OCI-LY1 (cell line): ENCODE data around the gene CYP4A22.

Source experiments
- H2AFZ ChIP-seq: fragments of 200-600 bp; sonication (generic), shearing (Covaris generic); 2 replicates; pipeline ENCODE4 v1.6.0; 2014; ENCODE audit warnings: antibody characterized with exemption, mild to moderate bottlenecking, low read length
- H3F3A ChIP-seq: fragments of 200-600 bp; sonication (generic), shearing (Covaris generic); 2 replicates; pipeline ENCODE4 v1.6.0; 2014; ENCODE audit warnings: mild to moderate bottlenecking, antibody characterized with exemption, low read length, moderate library complexity; ENCODE audit not compliant: insufficient read depth
- H3K27ac ChIP-seq: fragments of 200-600 bp; sonication (generic); 2 replicates; pipeline ENCODE4 v1.5.1; 2014; ENCODE audit warnings: low read length, mixed run types, mild to moderate bottlenecking, low read depth; ENCODE audit not compliant: poor library complexity, severe bottlenecking
- H3K27me3 ChIP-seq: fragments of 200-600 bp; sonication (generic); 2 replicates; pipeline ENCODE4 v1.6.0; 2014; ENCODE audit warnings: antibody characterized with exemption, mild to moderate bottlenecking, low read length, moderate library complexity; ENCODE audit not compliant: insufficient read depth
- H3K36me3 ChIP-seq: fragments of 200-600 bp; sonication (generic); 2 replicates; pipeline ENCODE4 v1.6.1; 2014; ENCODE audit warnings: mild to moderate bottlenecking, antibody characterized with exemption, low read length, moderate library complexity, mixed read lengths; ENCODE audit not compliant: insufficient read depth
- H3K4me1 ChIP-seq: fragments of 200-600 bp; sonication (generic); 2 replicates; pipeline ENCODE4 v1.5.1; 2014; ENCODE audit warnings: mild to moderate bottlenecking, low read length, moderate library complexity; ENCODE audit not compliant: insufficient read depth, severe bottlenecking
- H3K4me2 ChIP-seq: fragments of 200-600 bp; sonication (generic), shearing (Covaris generic); 2 replicates; pipeline ENCODE4 v1.6.1; 2014; ENCODE audit warnings: low read length
- H3K4me3 ChIP-seq: fragments of 200-600 bp; sonication (generic); 2 replicates; pipeline ENCODE4 v1.5.1; 2014; ENCODE audit warnings: low read length, low read depth, mild to moderate bottlenecking, mixed read lengths; ENCODE audit not compliant: poor library complexity, severe bottlenecking
- H3K79me2 ChIP-seq: fragments of 200-600 bp; shearing (Covaris generic); 2 replicates; pipeline ENCODE4 v1.6.1; 2016; ENCODE audit warnings: mixed run types, low read length, mixed read lengths; ENCODE audit not compliant: insufficient read depth
- H3K9ac ChIP-seq: fragments of 200-600 bp; sonication (generic), shearing (Covaris generic); 2 replicates; pipeline ENCODE4 v1.6.1; 2014; ENCODE audit warnings: mild to moderate bottlenecking, low read length, mixed read lengths
- H3K9me2 ChIP-seq: fragments of 200-600 bp; sonication (generic), shearing (Covaris generic); 2 replicates; pipeline ENCODE4 v1.6.1; 2014; ENCODE audit warnings: low read depth, mild to moderate bottlenecking, low read length, mixed read lengths
- H3K9me3 ChIP-seq: fragments of 200-600 bp; shearing (Covaris generic); 2 replicates; pipeline ENCODE4 v1.6.1; 2014; ENCODE audit warnings: low read length, mixed read lengths
- H4K20me1 ChIP-seq: fragments of 200-600 bp; sonication (generic), shearing (Covaris generic); 2 replicates; pipeline ENCODE4 v1.6.0; 2016; ENCODE audit warnings: mild to moderate bottlenecking, low read length; ENCODE audit not compliant: insufficient read depth
- EZH2 ChIP-seq: fragments of 200-600 bp; sonication (generic), shearing (Covaris generic); IDR thresholded peaks from 2 replicates; pipeline ENCODE4 v1.8.0; 2017; ENCODE audit warnings: borderline replicate concordance, mixed run types, mild to moderate bottlenecking, antibody characterized with exemption, low read length, moderate library complexity, mixed read lengths
- TF ChIP-seq, protein P1 (sequence below): fragments of 200-600 bp; sonication (generic), shearing (Covaris generic); IDR thresholded peaks from 2 replicates; pipeline ENCODE4 v1.5.1; 2017; ENCODE audit warnings: mild to moderate bottlenecking, antibody characterized with exemption, low read length, moderate library complexity, mixed read lengths

Gene CYP4A22

GRCh38 chr1:47181955-47182675 is 44.9 kb downstream of the CYP4A22 start:
- no peaks in the 10 kb centered on the region for H3K79me2 ChIP-seq
- H3F3A ChIP-seq, result no peaks in the 10 kb centered on the region
- peaks cover 5% of the 10 kb centered on the region for H3K4me1 ChIP-seq
- no peak overlapping the region for H3K27ac ChIP-seq
- no peak for TF ChIP-seq EZH2
- TF ChIP-seq, protein P1, sequence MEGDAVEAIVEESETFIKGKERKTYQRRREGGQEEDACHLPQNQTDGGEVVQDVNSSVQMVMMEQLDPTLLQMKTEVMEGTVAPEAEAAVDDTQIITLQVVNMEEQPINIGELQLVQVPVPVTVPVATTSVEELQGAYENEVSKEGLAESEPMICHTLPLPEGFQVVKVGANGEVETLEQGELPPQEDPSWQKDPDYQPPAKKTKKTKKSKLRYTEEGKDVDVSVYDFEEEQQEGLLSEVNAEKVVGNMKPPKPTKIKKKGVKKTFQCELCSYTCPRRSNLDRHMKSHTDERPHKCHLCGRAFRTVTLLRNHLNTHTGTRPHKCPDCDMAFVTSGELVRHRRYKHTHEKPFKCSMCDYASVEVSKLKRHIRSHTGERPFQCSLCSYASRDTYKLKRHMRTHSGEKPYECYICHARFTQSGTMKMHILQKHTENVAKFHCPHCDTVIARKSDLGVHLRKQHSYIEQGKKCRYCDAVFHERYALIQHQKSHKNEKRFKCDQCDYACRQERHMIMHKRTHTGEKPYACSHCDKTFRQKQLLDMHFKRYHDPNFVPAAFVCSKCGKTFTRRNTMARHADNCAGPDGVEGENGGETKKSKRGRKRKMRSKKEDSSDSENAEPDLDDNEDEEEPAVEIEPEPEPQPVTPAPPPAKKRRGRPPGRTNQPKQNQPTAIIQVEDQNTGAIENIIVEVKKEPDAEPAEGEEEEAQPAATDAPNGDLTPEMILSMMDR, result no peak
- no peak overlapping the region for H3K4me3 ChIP-seq
- no peaks in the 10 kb centered on the region for H3K9me2 ChIP-seq
- H3K36me3 ChIP-seq, result no peaks in the 10 kb centered on the region
- no peaks in the 10 kb centered on the region for H3K9me3 ChIP-seq
- no peaks in the 10 kb centered on the region for H4K20me1 ChIP-seq
- H3K9ac ChIP-seq, result no peak overlapping the region
- H3K27me3 ChIP-seq, result no peaks in the 10 kb centered on the region
- no peak overlapping the region for H2AFZ ChIP-seq
- no peak overlapping the region for H3K4me2 ChIP-seq

GRCh38 chr1:47182676-47183235 is 45.5 kb downstream of the CYP4A22 start:
- no peak overlapping the region for H3K27ac ChIP-seq
- H3K4me2 ChIP-seq, result no peak overlapping the region
- H3K79me2 ChIP-seq, result no peaks in the 10 kb centered on the region
- no peak for TF ChIP-seq EZH2
- TF ChIP-seq, protein P1, result no peak
- H3K9me3 ChIP-seq, result no peaks in the 10 kb centered on the region
- no peaks in the 10 kb centered on the region for H3K36me3 ChIP-seq
- no peaks in the 10 kb centered on the region for H3K27me3 ChIP-seq
- no peak overlapping the region for H3K4me3 ChIP-seq
- H3K4me1 ChIP-seq, result peaks cover 5% of the 10 kb centered on the region
- H2AFZ ChIP-seq, result no peak overlapping the region
- H4K20me1 ChIP-seq, result no peaks in the 10 kb centered on the region
- H3K9me2 ChIP-seq, result no peaks in the 10 kb centered on the region
- H3F3A ChIP-seq, result no peaks in the 10 kb centered on the region
- no peak overlapping the region for H3K9ac ChIP-seq

- H2AFZ ChIP-seq, result no peak overlapping the region
- no peaks in the 10 kb centered on the region for H3K36me3 ChIP-seq
- no peak for TF ChIP-seq EZH2
- TF ChIP-seq, protein P1, result no peak
- H3K4me2 ChIP-seq, result no peak overlapping the region
- H4K20me1 ChIP-seq, result no peaks in the 10 kb centered on the region
- H3K4me3 ChIP-seq, result no peak overlapping the region
- H3K79me2 ChIP-seq, result no peaks in the 10 kb centered on the region
- H3F3A ChIP-seq, result no peaks in the 10 kb centered on the region
- peaks cover 5% of the 10 kb centered on the region for H3K4me1 ChIP-seq
- no peaks in the 10 kb centered on the region for H3K9me2 ChIP-seq
- no peaks in the 10 kb centered on the region for H3K27me3 ChIP-seq
- H3K9ac ChIP-seq, result no peak overlapping the region
- H3K9me3 ChIP-seq, result no peaks in the 10 kb centered on the region
- no peak overlapping the region for H3K27ac ChIP-seq
Measured at GRCh38 chr1:47183308-47184089, 46.3 kb downstream of the CYP4A22 start.
